HG02884 (cell line): ENCODE measurements around the gene MVB12B.

Experiments
- ATAC-seq: cut with Tn5 transposase; IDR thresholded peaks from one replicate; pipeline ENCODE4 v1.9.1; 2021; ENCODE audit warnings: mild to moderate bottlenecking, moderate library complexity; ENCODE audit not compliant: unreplicated experiment

The MVB12B gene

GRCh38 chr9:126401581-126401980 is 75.0 kb downstream of the MVB12B start:
- no peak for ATAC-seq

- no peak for ATAC-seq
Observed at GRCh38 chr9:126403397-126403796, 76.8 kb downstream of the MVB12B start.

- no peak for ATAC-seq
Observed at GRCh38 chr9:126404459-126404858, 77.8 kb downstream of the MVB12B start.

- no peak for ATAC-seq
Observed at GRCh38 chr9:126406075-126406667, 79.5 kb downstream of the MVB12B start.

- no peak for ATAC-seq
Observed at GRCh38 chr9:126407114-126407870, 80.7 kb downstream of the MVB12B start.

GRCh38 chr9:126408004-126408403 is 81.4 kb downstream of the MVB12B start:
- no peak for ATAC-seq

- no peak for ATAC-seq
Observed at GRCh38 chr9:126410229-126410628, 83.6 kb downstream of the MVB12B start.

- ATAC-seq, result no peak
Observed at GRCh38 chr9:126411225-126411947, 84.8 kb downstream of the MVB12B start.

GRCh38 chr9:126411948-126412284 is 85.3 kb downstream of the MVB12B start:
- no peak for ATAC-seq

GRCh38 chr9:126412905-126413304 is 86.3 kb downstream of the MVB12B start:
- ATAC-seq, result no peak

GRCh38 chr9:126413391-126414068 is 86.9 kb downstream of the MVB12B start:
- no peak for ATAC-seq

GRCh38 chr9:126415741-126416370 is 89.2 kb downstream of the MVB12B start:
- no peak for ATAC-seq

- no peak for ATAC-seq
Observed at GRCh38 chr9:126417043-126417442, 90.4 kb downstream of the MVB12B start.

GRCh38 chr9:126417684-126418083 is 91.1 kb downstream of the MVB12B start:
- ATAC-seq, result no peak

- ATAC-seq, result no peak
Observed at GRCh38 chr9:126418608-126419007, 92.0 kb downstream of the MVB12B start.

GRCh38 chr9:126419475-126419874 is 92.8 kb downstream of the MVB12B start:
- ATAC-seq, result no peak

GRCh38 chr9:126420135-126420534 is 93.5 kb downstream of the MVB12B start:
- no peak for ATAC-seq

GRCh38 chr9:126420643-126421564 is 94.3 kb downstream of the MVB12B start:
- no peak for ATAC-seq

- ATAC-seq, result no peak
Observed at GRCh38 chr9:126421567-126422428, 95.2 kb downstream of the MVB12B start.
